HL-60 (cell line): ENCODE data around the gene RHBDD1.

ENCODE experiments used
- CTCF ChIP-seq: IDR thresholded peaks from one replicate; pipeline ENCODE4 v1.5.1; 2011; ENCODE audit warnings: low read length, control low read depth, inconsistent platforms; ENCODE audit not compliant: insufficient read depth
- REST ChIP-seq: IDR thresholded peaks from 2 replicates; pipeline ENCODE4 v1.6.1; 2012; ENCODE audit warnings: low read depth; ENCODE audit not compliant: insufficient replicate concordance

- TF ChIP-seq CTCF (no peak), REST (no peak)
These were observed 80.0 kb downstream of the RHBDD1 start for GRCh38 chr2:226915846-226916360.
